Lung microvascular endothelial cell (primary cell): ENCODE measurements around the gene SP4. TPM values are rescaled to one million over a fixed set of nuclear protein-coding genes. Genes with fewer than 3 reads are reported as not detected.

Experiments
- DNase-seq, 2 donors: peaks; one replicate each; pipeline versions ENCODE4 v3.0.0 to v3.0.0-alpha.2; 2010; ENCODE audit warnings: low read depth in 2 of 2
- total RNA-seq: library from RNA; depleted of rRNA; stranded (reverse); fragments of >200 nt; gene quantifications from 2 replicates; pipeline ENCODE4 v1.2.1, GENCODE V29; 2014

SP4 gene
- total RNA-seq, 1 donor from 2014 or later: 5.4 TPM

GRCh38 chr7:21443149-21443841 is 15.4 kb downstream of the SP4 start:
- DNase-seq: no peak

GRCh38 chr7:21448974-21449373 is 21.1 kb downstream of the SP4 start:
- no peak for DNase-seq

GRCh38 chr7:21450076-21450475 is 22.2 kb downstream of the SP4 start:
- DNase-seq: no peak

- no peak for DNase-seq
Measured at GRCh38 chr7:21450941-21451340, 23.1 kb downstream of the SP4 start.

- no peak for DNase-seq
Measured at GRCh38 chr7:21454182-21454581, 26.3 kb downstream of the SP4 start.

GRCh38 chr7:21454906-21455305 is 27.0 kb downstream of the SP4 start:
- no peak for DNase-seq

- DNase-seq: no peak
Measured at GRCh38 chr7:21461282-21461681, 33.4 kb downstream of the SP4 start.

- no peak for DNase-seq
Measured at GRCh38 chr7:21462081-21462480, 34.2 kb downstream of the SP4 start.

- no peak for DNase-seq
Measured at GRCh38 chr7:21463524-21463923, 35.6 kb downstream of the SP4 start.

- no peak for DNase-seq
Measured at GRCh38 chr7:21468969-21469368, 41.1 kb downstream of the SP4 start.

- no peak for DNase-seq
Measured at GRCh38 chr7:21469894-21470293, 42.0 kb downstream of the SP4 start.

GRCh38 chr7:21472029-21472428 is 44.1 kb downstream of the SP4 start:
- DNase-seq: no peak

- DNase-seq: no peak
Measured at GRCh38 chr7:21476429-21476828, 48.5 kb downstream of the SP4 start.

- DNase-seq: no peak
Measured at GRCh38 chr7:21480693-21481403, 53.0 kb downstream of the SP4 start.

- DNase-seq: no peak
Measured at GRCh38 chr7:21486511-21486910, 58.6 kb downstream of the SP4 start.

GRCh38 chr7:21495731-21496130 is 67.8 kb downstream of the SP4 start:
- DNase-seq: no peak

- peak; percentile 21 to 64 for DNase-seq
Measured at GRCh38 chr7:21497072-21497471, 69.2 kb downstream of the SP4 start.

GRCh38 chr7:21500117-21500832 is 72.4 kb downstream of the SP4 start:
- DNase-seq: no peak

GRCh38 chr7:21504021-21504420 is 76.1 kb downstream of the SP4 start:
- DNase-seq: no peak

GRCh38 chr7:21507627-21508343 is 79.9 kb downstream of the SP4 start:
- peak; percentile 60 to 63 for DNase-seq

GRCh38 chr7:21508538-21508937 is 80.7 kb downstream of the SP4 start:
- no peak for DNase-seq

- DNase-seq: no peak
Measured at GRCh38 chr7:21514062-21514461, 86.2 kb downstream of the SP4 start.
